HepG2 (cell line): Measurements from ENCODE around the gene ZNF736. TPM values are rescaled to one million over a fixed set of nuclear protein-coding genes. Genes with fewer than 3 reads are reported as not detected.

Experiments used
- ATAC-seq: fragments of 200-7000 bp; cut with Tn5 transposase; 3 replicates; pipeline ENCODE4 v1.9.1; 2020; ENCODE audit warnings: mild to moderate bottlenecking, moderate library complexity
- BruUV-seq: library from RNA; stranded (reverse); fragments of 400-500 nt; replicated peaks from 2 replicates; lab custom pipeline; 2021; lab: Mats Ljungman, UMichigan
- CTCF ChIA-PET: fragments of 300-600 bp; formaldehyde crosslinking; extraction: SDS; loops from one replicate; lab custom pipeline; 2021; ENCODE audit warnings: low total read pairs, inconsistent platforms, low intra/inter-chr PET ratio; lab: Yijun Ruan, JAX
- POLR2A ChIA-PET: fragments of 350-600 bp; sonication (Branson Sonifier 250); formaldehyde crosslinking; loops from one replicate; lab custom pipeline; 2020; ENCODE audit warnings: antibody characterized with exemption, inconsistent platforms; lab: Yijun Ruan, JAX
- DNase-seq: peaks from one replicate; pipeline ENCODE4 v3.0.0-alpha.2; 2015; ENCODE audit warnings: low spot score
- FAIRE-seq: peaks from 3 replicates; lab custom pipeline; 2011; peaks lifted over from hg19 to GRCh38; lab: Jason Lieb, UNC
- H2AFZ ChIP-seq: one replicate; pipeline ENCODE4 v1.6.1; 2011; ENCODE audit warnings: low read length, inconsistent platforms
- H3K27ac ChIP-seq: fragments of 300-600 bp; 3 replicates; pipeline ENCODE4 v1.8.0; 2011; ENCODE audit warnings: mixed run types, mild to moderate bottlenecking, mixed read lengths, low read length, inconsistent platforms; ENCODE audit not compliant: insufficient read depth; ENCODE audit errors: extremely low read length
- H3K27me3 ChIP-seq, 2 experiments: fragments of 200-600 bp in 1 of 2; 2 replicates in 1 of 2; 3 replicates in 1 of 2; pipeline versions ENCODE4 v1.6.0 to v1.8.0; 2011; ENCODE audit warnings: low read length in 2 of 2, mild to moderate bottlenecking in 2 of 2, moderate library complexity in 2 of 2, inconsistent platforms in 1 of 2; ENCODE audit not compliant: insufficient read depth in 2 of 2, control insufficient read depth in 1 of 2
- H3K36me3 ChIP-seq, 2 experiments: fragments of 200-600 bp in 1 of 2; replicated peaks in 1 of 2; 2 replicates in 1 of 2; 3 replicates in 1 of 2; pipeline versions ENCODE4 v1.5.1 to v1.8.0; 2011; ENCODE audit warnings: low read length in 2 of 2, inconsistent platforms in 1 of 2; ENCODE audit not compliant: insufficient read depth in 2 of 2, control insufficient read depth in 1 of 2
- H3K4me1 ChIP-seq: 2 replicates; pipeline ENCODE4 v1.5.1; 2012; ENCODE audit warnings: low read length, inconsistent platforms; ENCODE audit not compliant: insufficient read depth
- H3K4me2 ChIP-seq: 2 replicates; pipeline ENCODE4 v1.6.0; 2011; ENCODE audit warnings: low read depth, low read length, inconsistent platforms
- H3K4me3 ChIP-seq, 3 experiments: fragments of 200-600 bp in 1 of 3; sonication (generic), shearing (Covaris generic) in 1 of 3; replicated peaks in 1 of 3; 2 replicates each; pipeline ENCODE4 v1.5.1; 2011 to 2016; ENCODE audit warnings: low read length in 3 of 3, inconsistent platforms in 2 of 3, low read depth in 2 of 3, mild to moderate bottlenecking in 2 of 3, control low read depth in 1 of 3, mixed read lengths in 1 of 3; ENCODE audit not compliant: insufficient read depth in 1 of 3
- H3K79me2 ChIP-seq: one replicate; pipeline ENCODE4 v1.6.1; 2011; ENCODE audit warnings: low read length, inconsistent platforms; ENCODE audit not compliant: insufficient read depth
- H3K9ac ChIP-seq: 2 replicates; pipeline ENCODE4 v1.6.0; 2011; ENCODE audit warnings: mild to moderate bottlenecking, low read depth, low read length, inconsistent platforms; ENCODE audit not compliant: insufficient read depth
- H3K9me3 ChIP-seq: 2 replicates; pipeline ENCODE4 v1.5.1; 2012; ENCODE audit warnings: mild to moderate bottlenecking, low read length
- H4K20me1 ChIP-seq: 2 replicates; pipeline ENCODE4 v1.6.0; 2011; ENCODE audit warnings: inconsistent platforms, mild to moderate bottlenecking, low read length, moderate library complexity; ENCODE audit not compliant: insufficient read depth
- AGO1 ChIP-seq: fragments of 200-400 bp; formaldehyde crosslinking; IDR thresholded peaks from 2 replicates; pipeline ENCODE4 v1.6.1; 2017; ENCODE audit warnings: mild to moderate bottlenecking, low read depth, low read length, moderate library complexity; ENCODE audit not compliant: poor library complexity, severe bottlenecking
- ATF1 ChIP-seq: IDR thresholded peaks from 2 replicates; pipeline ENCODE4 v1.6.1; 2016; ENCODE audit warnings: mild to moderate bottlenecking, control low read depth
- ATF4 ChIP-seq, 2 experiments: fragments of 450-650 bp in 1 of 2; sonication (generic) in 1 of 2; formaldehyde crosslinking; IDR thresholded peaks; 2 replicates each; pipeline versions ENCODE4 v1.5.0 to v1.8.0; 2020 to 2022; ENCODE audit warnings: mild to moderate bottlenecking in 1 of 2, missing genetic modification reagents in 1 of 2
- CHD4 ChIP-seq: fragments of 200-600 bp; sonication (generic); IDR thresholded peaks from 2 replicates; pipeline ENCODE4 v1.7.0; 2017; ENCODE audit warnings: mild to moderate bottlenecking, low read length, borderline replicate concordance
- FOXK1 ChIP-seq: sonication (generic); formaldehyde crosslinking; IDR thresholded peaks from 2 replicates; pipeline ENCODE4 v1.4.0; 2020; ENCODE audit warnings: low read depth, missing genetic modification reagents, borderline replicate concordance
- KAT7 ChIP-seq: IDR thresholded peaks from 2 replicates; pipeline ENCODE4 v1.6.1; 2018; ENCODE audit warnings: borderline replicate concordance, missing compliant biosample characterization
- MEF2D ChIP-seq: sonication (generic); formaldehyde crosslinking; IDR thresholded peaks from 2 replicates; pipeline ENCODE4 v1.5.1; 2020; ENCODE audit warnings: mild to moderate bottlenecking, missing genetic modification reagents
- RXRA ChIP-seq: sonication (generic); formaldehyde crosslinking; IDR thresholded peaks from 2 replicates; pipeline ENCODE4 v1.5.1; 2020; ENCODE audit warnings: missing genetic modification reagents
- SKI ChIP-seq: fragments of 450-650 bp; IDR thresholded peaks from one replicate; pipeline ENCODE4 v1.6.1; 2018; ENCODE audit warnings: mild to moderate bottlenecking; ENCODE audit not compliant: partially characterized antibody
- SRSF9 ChIP-seq: fragments of 200-400 bp; formaldehyde crosslinking; IDR thresholded peaks from 2 replicates; pipeline ENCODE4 v1.6.1; 2018; ENCODE audit warnings: borderline replicate concordance, mild to moderate bottlenecking, low read depth, low read length; ENCODE audit not compliant: insufficient read depth, poor library complexity, severe bottlenecking
- TBX2 ChIP-seq: sonication (generic); formaldehyde crosslinking; IDR thresholded peaks from 2 replicates; pipeline ENCODE4 v1.5.0; 2020; ENCODE audit warnings: missing genetic modification reagents, mild to moderate bottlenecking, borderline replicate concordance
- ZNF552 ChIP-seq: sonication (generic); formaldehyde crosslinking; IDR thresholded peaks from 2 replicates; pipeline ENCODE4 v1.9.0; 2022; ENCODE audit warnings: missing genetic modification reagents, mild to moderate bottlenecking, borderline replicate concordance
- ZSCAN29 ChIP-seq: sonication (generic); formaldehyde crosslinking; conservative IDR thresholded peaks from 2 replicates; pipeline ENCODE4 v1.4.0; 2020; ENCODE audit warnings: mild to moderate bottlenecking, missing genetic modification reagents
- WGBS: methylation state at CpG from one replicate; pipeline ENCODE4 v1.1.6; 2017; ENCODE audit warnings: low lambda C conversion rate; 5-methylcytosine and 5-hydroxymethylcytosine counted together
- in situ Hi-C: cut with HindIII; loops from 2 replicates; pipeline ENCODE4 v1.10.0; 2017; ENCODE audit warnings: low pct_unique_long_range_greater_than_20kb; ENCODE audit not compliant: extremely low pct_ligation_motif_present
- intact Hi-C: fragments of 100-400 bp; cut with micrococcal nuclease; formaldehyde crosslinking; loops from one replicate; pipeline ENCODE4 v1.10.0; 2022; ENCODE audit not compliant: unreplicated experiment
- polyA plus RNA-seq, 8 experiments: library from polyadenylated mRNA; depleted of rRNA in 3 of 8; stranded (reverse) in 7 of 8; unstranded in 1 of 8; fragments of >200 nt; fragmentation: Illumina TruSeq in 4 of 8; extraction: Trizol in 4 of 8; gene quantifications; 2 replicates each; pipeline versions ENCODE4 v1.2.1 to v1.2.3, GENCODE V29; 2011 to 2016; ENCODE audit warnings: low read depth in 4 of 8, missing spikeins in 1 of 8, mixed read lengths in 1 of 8; ENCODE audit not compliant: insufficient read depth in 1 of 8
- total RNA-seq, 5 experiments: library from RNA; depleted of rRNA; stranded (reverse); fragments of >200 nt; fragmentation: Illumina TruSeq; extraction: Trizol; gene quantifications; 2 replicates each; pipeline ENCODE4 v1.2.3, GENCODE V29; 2016; ENCODE audit warnings: low read depth in 1 of 5
- TF ChIP-seq, protein P1 (sequence below): sonication (generic); formaldehyde crosslinking; IDR thresholded peaks from 2 replicates; pipeline ENCODE4 v1.8.0; 2023; ENCODE audit warnings: mild to moderate bottlenecking, missing genetic modification reagents

ZNF736 gene
- total and polyA plus RNA-seq, 2 of the 13 experiments (the other 11 are each of a cell fraction or from before 2014, with no cell fraction given): not detected

GRCh38 chr7:64308016-64308270, 5.8 kb upstream of the ZNF736 start:
- ChIA-PET CTCF (no interaction called here), POLR2A (no interaction called here)
- H3K36me3 ChIP-seq: no peaks in the 10 kb centered on the region
- FAIRE-seq: no peak
- H3K27ac ChIP-seq: no peak overlapping the region
- H3K27me3 ChIP-seq: no peaks in the 10 kb centered on the region
- peaks cover 70% of the 10 kb centered on the region for H3K9me3 ChIP-seq
- DNase-seq: no peak
- BruUV-seq: no TSS peak
- in situ Hi-C loops (no loop called here), intact Hi-C loops (no loop called here)
- no peaks in the 10 kb centered on the region for H4K20me1 ChIP-seq
- 55% methylated on average over 7 of the region's 7 CpGs for WGBS
- H3K4me1 ChIP-seq: no peaks in the 10 kb centered on the region
- no peak overlapping the region for H2AFZ ChIP-seq
- no peak for ATAC-seq
- no peak for TF ChIP-seq ZSCAN29 (CRISPR knock-in tag)
- no peak for TF ChIP-seq TBX2 (CRISPR knock-in tag)
- TF ChIP-seq KAT7 (CRISPR knock-in tag): no peak
- no peak for TF ChIP-seq MEF2D (CRISPR knock-in tag)
- no peak for TF ChIP-seq ATF4 (CRISPR knock-in tag; IDR thresholded peaks at IDR 0.05)
- TF ChIP-seq, protein P1, sequence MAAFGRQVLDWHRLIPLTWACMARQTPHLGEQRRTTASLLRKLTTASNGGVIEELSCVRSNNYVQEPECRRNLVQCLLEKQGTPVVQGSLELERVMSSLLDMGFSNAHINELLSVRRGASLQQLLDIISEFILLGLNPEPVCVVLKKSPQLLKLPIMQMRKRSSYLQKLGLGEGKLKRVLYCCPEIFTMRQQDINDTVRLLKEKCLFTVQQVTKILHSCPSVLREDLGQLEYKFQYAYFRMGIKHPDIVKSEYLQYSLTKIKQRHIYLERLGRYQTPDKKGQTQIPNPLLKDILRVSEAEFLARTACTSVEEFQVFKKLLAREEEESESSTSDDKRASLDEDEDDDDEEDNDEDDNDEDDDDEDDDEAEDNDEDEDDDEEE (CRISPR knock-in tag): no peak
- TF ChIP-seq ZNF552: no peak
- TF ChIP-seq RXRA: no peak
- TF ChIP-seq SKI: no peak
- no peak for TF ChIP-seq FOXK1 (CRISPR knock-in tag)
- no peak for TF ChIP-seq ATF1 (CRISPR knock-in tag)
- TF ChIP-seq CHD4: no peak
- no peak for TF ChIP-seq AGO1
- TF ChIP-seq SRSF9: no peak
- H3K79me2 ChIP-seq: no peaks in the 10 kb centered on the region
- H3K4me3 ChIP-seq: no peak overlapping the region
- no peak overlapping the region for H3K4me2 ChIP-seq
- H3K9ac ChIP-seq: no peak overlapping the region
